Epidermal melanocyte (primary cell): Measurements from ENCODE around the gene FOXN1.
"Not testable (repeated sequence)": the region's sequence is repeated elsewhere in the genome, so short reads cannot be mapped to it uniquely, and the experiment has no call there.

Experiments
- DNase-seq: peaks from one replicate; pipeline ENCODE4 v3.0.0; 2011; ENCODE audit warnings: low spot score; ENCODE audit not compliant: insufficient read length

Gene FOXN1

DNA sequence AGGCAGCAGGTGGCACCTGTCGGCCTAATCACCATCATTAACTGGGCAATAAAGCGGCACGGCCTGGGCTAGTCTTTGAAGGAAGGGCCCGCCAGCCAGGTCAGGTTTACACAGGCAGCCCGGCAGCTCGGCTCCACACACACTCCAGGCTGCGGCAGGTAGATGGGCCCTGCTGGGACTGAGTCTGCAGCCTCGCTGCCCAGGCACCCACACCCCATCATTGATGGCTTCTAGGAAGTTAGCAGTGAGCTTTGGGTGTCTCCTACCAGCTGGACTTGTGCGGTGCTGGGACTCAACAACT, 6.8 kb upstream of the FOXN1 start:
- no peak for DNase-seq

DNA sequence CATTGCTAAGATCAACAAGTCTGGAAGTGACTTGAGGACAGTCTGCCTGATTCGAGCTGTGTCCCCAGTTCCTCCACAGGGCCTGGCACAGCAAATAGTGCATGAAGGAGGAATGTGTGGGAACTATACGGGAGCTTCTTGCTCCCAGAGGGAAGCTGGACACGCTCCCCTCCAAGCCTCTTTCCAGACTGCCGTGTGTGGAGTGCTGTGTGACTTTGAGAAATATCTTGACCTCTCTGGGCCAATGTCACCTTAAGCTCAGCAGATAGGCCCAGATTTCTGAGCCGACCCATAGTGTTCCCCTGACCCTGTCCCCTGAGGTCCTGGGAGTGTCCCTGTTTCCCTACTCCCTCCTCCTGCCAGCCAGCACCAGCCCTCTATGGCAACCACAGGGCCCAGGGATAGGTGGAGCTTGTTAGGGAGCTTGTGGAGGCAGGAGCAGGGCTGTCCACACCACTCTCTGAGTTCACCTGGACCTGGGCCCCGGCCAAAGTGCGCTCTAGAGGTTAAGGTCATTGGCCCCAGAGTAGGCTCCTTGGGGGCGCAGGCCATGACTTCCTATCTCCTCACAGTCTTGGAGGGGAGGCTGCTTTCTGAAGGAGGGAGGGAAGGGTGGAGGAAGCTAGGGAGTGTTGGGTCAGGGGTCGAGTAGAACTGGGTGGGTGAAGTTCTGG, 6.3 kb upstream of the FOXN1 start:
- DNase-seq: no peak

DNA sequence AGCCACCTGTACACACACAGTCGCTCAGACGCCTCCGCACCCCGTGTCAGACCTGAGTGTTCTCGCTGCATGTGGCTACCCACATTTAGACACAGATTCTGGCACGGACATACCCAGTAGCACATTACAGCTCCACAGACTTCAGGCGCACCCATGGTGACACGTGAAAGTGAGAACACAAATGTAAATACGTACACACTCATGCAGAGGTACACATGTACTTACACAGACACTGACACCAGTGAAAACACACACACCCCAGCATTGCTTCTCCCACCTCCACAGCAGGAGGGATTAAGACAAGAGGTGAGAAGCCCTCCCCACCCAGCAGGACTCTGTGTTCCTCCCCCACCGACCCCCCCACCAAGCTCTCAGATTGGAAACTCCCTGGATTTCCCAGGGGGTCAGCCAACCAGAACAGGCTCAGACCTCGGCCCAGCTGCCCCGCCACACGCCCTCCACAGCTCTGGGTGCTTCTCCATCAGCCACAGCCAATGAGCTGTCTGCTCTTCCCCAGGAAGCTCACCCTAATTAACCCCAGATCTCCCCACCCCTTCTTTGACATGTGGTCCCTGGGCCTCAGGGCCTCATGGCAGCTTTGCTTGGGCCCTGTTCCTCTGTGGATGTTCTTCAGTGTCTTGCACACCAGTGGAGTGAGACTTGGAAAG, 5.3 kb upstream of the FOXN1 start:
- no peak for DNase-seq

- no peak for DNase-seq
Observed at GRCh38 chr17:28501421-28502284, 4.5 kb upstream of the FOXN1 start.

- DNase-seq: no peak
Observed at GRCh38 chr17:28503420-28503819, 2.7 kb upstream of the FOXN1 start.

GRCh38 chr17:28506763-28507487, 777 bp downstream of the FOXN1 start:
- no peak for DNase-seq

DNA sequence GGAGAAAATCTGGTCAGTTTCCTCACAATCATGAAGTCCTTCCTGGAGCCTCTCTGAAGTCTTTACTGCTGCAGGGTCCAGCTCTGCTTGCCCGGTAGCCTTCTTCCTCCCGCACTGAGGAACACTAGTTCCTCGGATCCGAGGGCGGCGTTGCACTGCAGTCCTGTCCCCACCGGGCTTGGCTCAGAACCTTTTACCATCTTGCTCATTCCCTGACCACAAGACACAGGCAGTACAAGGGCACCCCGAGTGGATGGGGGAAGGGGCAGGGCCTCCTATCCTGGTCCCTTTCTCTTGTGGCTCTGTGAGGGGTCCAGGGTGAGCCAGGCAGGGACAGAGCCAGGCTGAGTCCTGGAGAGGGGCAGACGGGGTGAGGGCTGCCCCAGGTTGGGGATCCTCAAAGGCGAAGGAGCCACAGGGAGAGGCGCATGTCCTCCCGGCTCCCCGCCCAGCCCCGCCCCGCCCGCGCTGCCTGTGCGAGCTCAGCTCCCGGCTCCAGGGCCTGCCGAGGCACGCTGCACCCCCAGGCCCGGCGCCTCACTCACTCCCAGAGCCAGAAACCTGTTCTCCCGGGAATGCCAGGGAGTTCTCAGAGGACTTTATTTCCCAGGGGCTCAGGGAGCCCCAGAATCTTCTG, 1.5 kb downstream of the FOXN1 start:
- no peak for DNase-seq

- no peak for DNase-seq
Observed at GRCh38 chr17:28508211-28508724, 2.1 kb downstream of the FOXN1 start.

GRCh38 chr17:28509789-28510188, 3.6 kb downstream of the FOXN1 start:
- no peak for DNase-seq

- no peak for DNase-seq
Observed at GRCh38 chr17:28511858-28512461, 5.8 kb downstream of the FOXN1 start.

DNA sequence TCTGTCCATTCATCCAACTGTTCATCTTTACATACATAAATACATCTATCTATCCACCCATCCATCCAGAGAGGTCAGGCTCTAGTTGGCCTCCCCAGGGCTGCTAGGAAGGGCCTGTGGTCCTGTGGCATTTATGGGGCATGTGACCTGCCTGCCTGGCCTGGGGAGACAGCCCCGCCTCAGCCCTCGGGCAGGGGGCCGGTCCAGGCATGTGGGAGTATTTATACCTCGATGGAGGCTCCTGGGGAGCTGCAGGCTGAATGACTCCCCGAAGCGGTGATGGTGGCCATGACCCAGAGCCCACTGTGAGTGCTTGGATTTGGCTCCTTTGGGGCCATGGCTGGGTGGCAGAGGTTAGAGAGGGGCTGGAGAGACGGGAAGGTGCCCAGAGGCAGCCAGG, 7.3 kb downstream of the FOXN1 start:
- DNase-seq: no peak

- DNase-seq: no peak
Observed at GRCh38 chr17:28514561-28515002, 8.4 kb downstream of the FOXN1 start.

DNA sequence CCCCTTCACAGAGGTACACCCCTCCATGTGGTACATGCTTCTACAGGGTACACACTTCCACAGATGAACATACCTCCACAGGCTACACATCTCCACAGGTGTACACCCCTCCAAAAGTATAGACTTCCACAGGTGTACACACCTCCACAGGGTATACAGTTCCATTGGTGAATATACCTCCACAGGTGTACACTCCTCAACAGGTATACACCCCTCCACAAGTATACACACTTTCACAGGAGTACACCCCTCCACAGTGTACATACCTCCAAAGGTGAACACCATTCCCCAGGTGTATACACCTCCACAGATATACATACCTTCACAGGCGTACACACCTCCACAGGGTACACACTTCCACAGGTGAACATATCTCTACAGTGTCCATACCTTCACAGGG, 9.4 kb downstream of the FOXN1 start:
- DNase-seq: no peak

DNA sequence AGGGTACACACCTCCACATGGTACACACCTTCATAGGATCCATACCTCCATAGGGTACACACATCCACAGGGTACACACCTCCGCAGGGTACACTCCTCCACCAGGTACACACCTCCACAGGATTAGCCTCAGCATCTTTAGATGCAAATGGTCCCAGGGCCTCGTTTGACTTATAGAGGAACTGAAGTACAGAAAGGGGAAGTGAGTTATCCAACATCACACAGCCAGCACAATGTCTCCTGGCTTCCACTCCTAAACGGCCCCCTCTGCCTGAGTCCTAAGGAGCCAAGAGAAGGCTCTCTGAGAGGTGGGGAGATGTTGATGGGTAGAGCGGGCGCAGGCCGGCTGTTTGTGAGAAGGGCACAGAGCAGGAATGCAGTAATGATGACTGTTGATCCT, 12.0 kb downstream of the FOXN1 start:
- no peak for DNase-seq

GRCh38 chr17:28518578-28518977, 12.4 kb downstream of the FOXN1 start:
- DNase-seq: no peak

GRCh38 chr17:28519236-28519635, 13.1 kb downstream of the FOXN1 start:
- DNase-seq: no peak

DNA sequence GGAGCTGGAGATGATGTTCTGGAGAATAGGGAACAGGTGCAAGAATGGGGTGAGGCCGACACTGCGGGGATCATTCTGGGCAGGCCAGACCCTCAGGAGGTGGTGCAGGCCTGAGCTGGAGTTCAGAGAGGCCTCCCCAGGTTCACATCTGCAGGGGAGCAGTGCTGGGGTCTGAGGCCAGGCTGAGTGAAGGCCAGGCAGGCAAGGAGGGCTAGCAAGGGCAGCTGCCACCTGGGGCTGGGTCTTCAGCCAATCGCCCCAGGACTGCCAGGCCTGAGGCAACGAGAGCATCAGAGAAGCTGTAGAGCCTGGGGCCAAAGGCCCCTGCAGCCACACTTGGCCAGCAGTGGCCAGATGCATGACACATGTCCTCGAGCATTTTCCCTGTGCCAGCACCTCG, 14.5 kb downstream of the FOXN1 start:
- no peak for DNase-seq

DNA sequence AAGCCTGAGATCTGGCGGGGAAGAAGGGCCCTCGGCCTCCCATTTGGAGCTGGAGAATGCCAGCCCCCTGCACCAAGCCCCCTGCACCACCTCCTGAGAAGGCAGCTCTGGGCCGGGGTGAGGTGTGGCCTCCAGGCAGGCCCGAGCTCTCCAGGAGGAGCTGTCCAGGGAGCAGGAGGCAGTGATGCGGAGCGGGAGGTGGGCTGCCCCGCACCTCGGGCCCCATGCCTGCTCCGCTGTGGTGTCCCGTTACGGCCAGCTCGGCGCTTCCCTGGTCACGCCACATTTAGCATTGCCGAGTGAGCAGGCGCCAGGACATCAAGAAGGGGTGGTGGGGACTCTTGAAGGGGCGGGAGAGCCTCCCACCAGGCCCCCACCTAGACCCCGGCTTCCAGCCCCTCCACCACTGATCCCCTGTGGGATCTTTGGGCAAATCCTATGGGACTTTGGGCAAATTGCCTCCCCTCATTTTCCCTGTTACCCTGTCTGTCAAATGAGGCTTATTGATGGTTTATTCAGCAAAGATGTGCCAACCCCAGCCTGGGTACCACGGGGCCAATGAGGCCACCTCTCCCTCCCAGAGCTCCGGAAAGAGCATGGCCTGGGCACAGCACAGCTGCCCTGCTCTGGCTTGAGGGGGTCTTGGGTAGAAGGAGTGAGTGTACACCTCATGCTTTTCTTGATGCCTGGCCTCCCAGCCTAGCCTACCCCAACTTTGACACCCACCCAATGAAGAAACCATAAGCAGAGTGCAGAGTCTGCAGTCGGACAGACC, 15.3 kb downstream of the FOXN1 start:
- no peak for DNase-seq

GRCh38 chr17:28522281-28522680, 16.1 kb downstream of the FOXN1 start:
- DNase-seq: not testable (repeated sequence)

DNA sequence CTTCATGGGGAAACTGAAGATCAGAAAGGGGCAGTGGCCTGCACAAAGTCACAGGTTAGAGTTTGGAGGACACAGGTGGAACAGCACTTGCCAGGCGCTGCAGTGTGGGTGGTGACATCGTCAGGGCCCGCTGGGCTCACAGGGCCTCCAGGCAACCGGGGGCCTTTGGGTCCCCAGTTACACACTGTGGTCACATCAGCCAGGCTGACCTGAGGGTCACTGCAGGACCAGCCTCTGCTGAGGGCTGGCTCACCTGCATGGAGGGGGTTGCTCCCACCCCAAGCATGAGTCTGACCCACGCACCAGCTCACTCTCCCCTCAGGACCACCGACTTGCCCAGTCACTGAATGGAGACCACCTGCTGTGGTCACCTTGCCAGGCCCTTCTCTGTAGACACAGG, 17.0 kb downstream of the FOXN1 start:
- no peak for DNase-seq
